ENCODE data around the gene GRXCR2. TPM values are rescaled to one million over a fixed set of nuclear protein-coding genes. Genes with fewer than 3 reads are reported as not detected.

GRXCR2 gene
- total RNA-seq, 1 experiment from 2014 or later, result not detected

DNA sequence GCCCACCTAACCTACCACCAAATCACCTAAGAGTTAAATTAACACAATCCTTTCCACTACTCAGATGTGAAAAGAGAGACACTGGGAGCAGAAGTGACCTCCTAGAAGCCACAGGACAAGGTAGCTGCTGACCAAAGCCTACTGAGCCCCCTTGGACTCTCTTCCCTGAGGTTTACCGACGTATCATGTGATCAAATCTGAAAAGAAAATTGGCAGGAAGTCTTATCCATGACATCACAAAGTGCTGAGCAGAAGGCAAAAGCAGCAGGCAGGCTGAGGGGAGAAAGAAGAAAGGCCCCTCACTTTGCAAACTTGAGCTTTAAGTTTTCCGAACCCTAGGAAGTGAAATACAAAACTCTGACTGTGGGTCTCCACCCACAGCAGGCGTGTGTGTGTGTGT is 48.8 kb downstream of the GRXCR2 start:
- BruUV-seq (replicated peaks), result no TSS peak
- no peak for DNase-seq (ENCODE audit: low read depth, low spot score)
- Histone ChIP-seq H3K9me3 (ENCODE audit: control insufficient read depth in 1 of 2, insufficient read depth in 1 of 2, low read depth in 1 of 2, low read length in 2 of 2) (no peaks in the 10 kb centered on the region), H3K79me2 (ENCODE audit: insufficient read depth, low read length) (no peaks in the 10 kb centered on the region; the same call in 1 of the 2 replicates), H3K27me3 (ENCODE audit: insufficient read depth, low read length) (no peaks in the 10 kb centered on the region), H3K36me3 (ENCODE audit: control insufficient read depth in 1 of 2, insufficient read depth in 2 of 2, low read length in 2 of 2) (no peaks in the 10 kb centered on the region), H4K20me1 (ENCODE audit: insufficient read depth) (no peaks in the 10 kb centered on the region), H3K9me2 (ENCODE audit: insufficient read depth) (no peaks in the 10 kb centered on the region), H2AFZ (ENCODE audit: low read depth, low read length, poor library complexity, severe bottlenecking) (no peak overlapping the region), H3K4me1 (ENCODE audit: control insufficient read depth in 1 of 2, insufficient read depth in 2 of 2, low read length in 2 of 2) (no peaks in the 10 kb centered on the region), H3K27ac (ENCODE audit: low read depth, low read length) (no peak overlapping the region), H3K9ac (ENCODE audit: low read length) (no peak overlapping the region), H3K4me3 (replicated peaks in 1 of 2; ENCODE audit: low read depth in 1 of 2, low read length in 2 of 2) (no peak overlapping the region), H3K4me2 (ENCODE audit: low read length) (no peak overlapping the region)
- POLR2A ChIA-PET, result no interaction called here
- CTCF ChIA-PET, result no interaction called here
- RAD21 ChIA-PET (ENCODE audit: low non-redundant PET in 1 of 2, low total read pairs in 2 of 2, uncharacterized antibody in 2 of 2, unreplicated experiment in 2 of 2), result no interaction called here
- ATAC-seq, result no peak
- intact Hi-C loops (cut with micrococcal nuclease), result loop anchor here (2.0 kb wide), 2 partner anchors 123 to 143 kb away; no protein-coding TSS in a partner anchor
- TF ChIP-seq TCF7L2 (IDR thresholded peaks at IDR 0.05; ENCODE audit: borderline replicate concordance, extremely low read depth, insufficient read depth, insufficient read length) (no peak), ZNF274 (IDR thresholded peaks at IDR 0.05; ENCODE audit: low read depth, low read length) (no peak), SRF (IDR thresholded peaks at IDR 0.05; ENCODE audit: low read depth) (no peak), EGR1 (IDR thresholded peaks at IDR 0.05; ENCODE audit: low read depth) (no peak), RAD21 (IDR thresholded peaks at IDR 0.05; ENCODE audit: low read depth) (no peak), FOSL1 (IDR thresholded peaks at IDR 0.05; ENCODE audit: low read depth) (no peak), CBX3 (IDR thresholded peaks at IDR 0.05; ENCODE audit: low read depth) (no peak), CEBPB (IDR thresholded peaks at IDR 0.05; ENCODE audit: low read depth) (no peak), POLR2AphosphoS5 (IDR thresholded peaks at IDR 0.05; ENCODE audit: low read depth, low read length) (no peak), SP1 (IDR thresholded peaks at IDR 0.05; ENCODE audit: low read depth) (no peak), JUND (IDR thresholded peaks at IDR 0.05) (no peak)
- TF ChIP-seq, protein P1, sequence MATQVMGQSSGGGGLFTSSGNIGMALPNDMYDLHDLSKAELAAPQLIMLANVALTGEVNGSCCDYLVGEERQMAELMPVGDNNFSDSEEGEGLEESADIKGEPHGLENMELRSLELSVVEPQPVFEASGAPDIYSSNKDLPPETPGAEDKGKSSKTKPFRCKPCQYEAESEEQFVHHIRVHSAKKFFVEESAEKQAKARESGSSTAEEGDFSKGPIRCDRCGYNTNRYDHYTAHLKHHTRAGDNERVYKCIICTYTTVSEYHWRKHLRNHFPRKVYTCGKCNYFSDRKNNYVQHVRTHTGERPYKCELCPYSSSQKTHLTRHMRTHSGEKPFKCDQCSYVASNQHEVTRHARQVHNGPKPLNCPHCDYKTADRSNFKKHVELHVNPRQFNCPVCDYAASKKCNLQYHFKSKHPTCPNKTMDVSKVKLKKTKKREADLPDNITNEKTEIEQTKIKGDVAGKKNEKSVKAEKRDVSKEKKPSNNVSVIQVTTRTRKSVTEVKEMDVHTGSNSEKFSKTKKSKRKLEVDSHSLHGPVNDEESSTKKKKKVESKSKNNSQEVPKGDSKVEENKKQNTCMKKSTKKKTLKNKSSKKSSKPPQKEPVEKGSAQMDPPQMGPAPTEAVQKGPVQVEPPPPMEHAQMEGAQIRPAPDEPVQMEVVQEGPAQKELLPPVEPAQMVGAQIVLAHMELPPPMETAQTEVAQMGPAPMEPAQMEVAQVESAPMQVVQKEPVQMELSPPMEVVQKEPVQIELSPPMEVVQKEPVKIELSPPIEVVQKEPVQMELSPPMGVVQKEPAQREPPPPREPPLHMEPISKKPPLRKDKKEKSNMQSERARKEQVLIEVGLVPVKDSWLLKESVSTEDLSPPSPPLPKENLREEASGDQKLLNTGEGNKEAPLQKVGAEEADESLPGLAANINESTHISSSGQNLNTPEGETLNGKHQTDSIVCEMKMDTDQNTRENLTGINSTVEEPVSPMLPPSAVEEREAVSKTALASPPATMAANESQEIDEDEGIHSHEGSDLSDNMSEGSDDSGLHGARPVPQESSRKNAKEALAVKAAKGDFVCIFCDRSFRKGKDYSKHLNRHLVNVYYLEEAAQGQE (IDR thresholded peaks at IDR 0.05; ENCODE audit: low read depth), result no peak
- TF ChIP-seq, protein P2, sequence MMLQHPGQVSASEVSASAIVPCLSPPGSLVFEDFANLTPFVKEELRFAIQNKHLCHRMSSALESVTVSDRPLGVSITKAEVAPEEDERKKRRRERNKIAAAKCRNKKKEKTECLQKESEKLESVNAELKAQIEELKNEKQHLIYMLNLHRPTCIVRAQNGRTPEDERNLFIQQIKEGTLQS (IDR thresholded peaks at IDR 0.05), result no peak
- TF ChIP-seq, protein P3, sequence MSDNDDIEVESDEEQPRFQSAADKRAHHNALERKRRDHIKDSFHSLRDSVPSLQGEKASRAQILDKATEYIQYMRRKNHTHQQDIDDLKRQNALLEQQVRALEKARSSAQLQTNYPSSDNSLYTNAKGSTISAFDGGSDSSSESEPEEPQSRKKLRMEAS (IDR thresholded peaks at IDR 0.05), result no peak
- TF ChIP-seq, protein P4, sequence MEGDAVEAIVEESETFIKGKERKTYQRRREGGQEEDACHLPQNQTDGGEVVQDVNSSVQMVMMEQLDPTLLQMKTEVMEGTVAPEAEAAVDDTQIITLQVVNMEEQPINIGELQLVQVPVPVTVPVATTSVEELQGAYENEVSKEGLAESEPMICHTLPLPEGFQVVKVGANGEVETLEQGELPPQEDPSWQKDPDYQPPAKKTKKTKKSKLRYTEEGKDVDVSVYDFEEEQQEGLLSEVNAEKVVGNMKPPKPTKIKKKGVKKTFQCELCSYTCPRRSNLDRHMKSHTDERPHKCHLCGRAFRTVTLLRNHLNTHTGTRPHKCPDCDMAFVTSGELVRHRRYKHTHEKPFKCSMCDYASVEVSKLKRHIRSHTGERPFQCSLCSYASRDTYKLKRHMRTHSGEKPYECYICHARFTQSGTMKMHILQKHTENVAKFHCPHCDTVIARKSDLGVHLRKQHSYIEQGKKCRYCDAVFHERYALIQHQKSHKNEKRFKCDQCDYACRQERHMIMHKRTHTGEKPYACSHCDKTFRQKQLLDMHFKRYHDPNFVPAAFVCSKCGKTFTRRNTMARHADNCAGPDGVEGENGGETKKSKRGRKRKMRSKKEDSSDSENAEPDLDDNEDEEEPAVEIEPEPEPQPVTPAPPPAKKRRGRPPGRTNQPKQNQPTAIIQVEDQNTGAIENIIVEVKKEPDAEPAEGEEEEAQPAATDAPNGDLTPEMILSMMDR (IDR thresholded peaks at IDR 0.05 in 2 of 3, conservative IDR thresholded peaks at IDR 0.05 in 1 of 3; ENCODE audit: borderline replicate concordance in 1 of 3, insufficient read depth in 1 of 3, low read depth in 2 of 3, low read length in 2 of 3), result no peak

All from HCT116 (cell line).